ENCODE results near the gene STXBP1.

STXBP1 gene

DNA sequence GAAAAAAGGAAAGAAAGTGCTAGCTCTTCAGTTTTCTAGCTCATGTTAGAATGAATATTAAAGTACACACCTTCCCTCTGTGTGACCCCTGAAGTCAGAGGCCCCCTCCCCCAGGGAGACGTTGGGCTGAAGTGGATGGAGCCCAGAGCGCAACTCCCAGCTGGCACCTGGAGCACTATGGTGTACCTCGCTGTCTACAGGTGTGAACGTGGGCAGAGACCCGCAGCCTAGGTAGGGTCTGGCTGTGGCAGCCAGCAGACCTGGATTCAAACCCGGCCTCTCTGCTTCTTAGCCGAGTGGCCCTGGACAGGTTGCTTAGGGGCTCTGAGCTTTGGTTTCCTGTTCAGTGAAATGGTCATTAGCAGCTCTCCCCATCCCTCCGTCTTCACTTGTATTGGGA is 116.7 kb downstream of the STXBP1 start:
- Mint-ChIP-seq H3K9me3 (no peaks in the 10 kb centered on the region), H3K27me3 (ENCODE audit: low read depth, poor library complexity) (no peaks in the 10 kb centered on the region), H3K27ac (no peak overlapping the region), H3K36me3 (ENCODE audit: low read depth) (no peaks in the 10 kb centered on the region), H3K4me3 (no peak overlapping the region), H3K4me1 (peaks cover 12% of the 10 kb centered on the region)
- no peak for TF ChIP-seq CTCF (IDR thresholded peaks at IDR 0.05)
- DNase-seq = no peak

DNA sequence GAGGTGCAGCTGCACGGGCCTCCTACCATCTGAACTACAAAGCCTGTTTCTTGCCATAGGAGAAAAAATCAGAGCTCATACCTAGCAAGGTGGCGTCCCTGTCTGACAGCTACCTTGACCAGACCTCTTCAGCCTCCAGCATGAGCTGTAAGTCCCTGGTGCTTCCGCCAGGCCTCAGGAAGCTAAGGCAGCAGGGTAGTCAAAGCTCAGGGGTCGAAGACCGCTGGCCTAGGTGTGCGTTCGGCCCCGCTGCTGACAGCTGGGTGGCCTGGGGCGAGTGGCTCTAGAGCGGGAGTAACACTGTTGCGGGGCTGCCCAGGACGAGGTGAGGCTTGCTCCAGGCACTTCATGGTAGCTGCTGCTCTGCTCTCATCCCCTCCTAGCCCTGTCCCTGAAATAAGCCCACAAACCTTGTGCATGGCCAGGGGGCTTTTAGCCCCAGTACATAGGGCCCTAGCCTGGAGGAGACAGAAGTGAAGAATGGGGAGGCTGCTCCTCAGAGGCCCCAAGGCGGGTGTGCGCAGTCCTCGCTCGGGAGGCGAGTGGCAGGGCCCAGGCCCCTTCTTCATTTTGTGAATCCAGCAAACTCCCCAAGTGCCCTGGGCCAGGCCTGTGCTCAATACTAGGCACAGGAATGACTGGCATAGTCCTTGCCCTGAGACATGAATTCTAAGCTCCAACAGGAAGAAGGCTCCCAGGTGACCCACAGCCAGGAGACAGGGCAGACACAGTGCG is 117.6 kb downstream of the STXBP1 start:
- Mint-ChIP-seq H3K27me3 (ENCODE audit: low read depth, poor library complexity) (no peaks in the 10 kb centered on the region), H3K27ac (peak overlapping the region; percentile 61), H3K9me3 (no peaks in the 10 kb centered on the region), H3K4me3 (no peak overlapping the region), H3K4me1 (peaks cover 10% of the 10 kb centered on the region), H3K36me3 (ENCODE audit: low read depth) (no peaks in the 10 kb centered on the region)
- TF ChIP-seq CTCF (IDR thresholded peaks at IDR 0.05) = no peak
- DNase-seq = no peak

GRCh38 chr9:127730262-127730661 is 118.2 kb downstream of the STXBP1 start:
- Mint-ChIP-seq H3K4me1 (peaks cover 10% of the 10 kb centered on the region), H3K27me3 (ENCODE audit: low read depth, poor library complexity) (no peaks in the 10 kb centered on the region), H3K27ac (no peak overlapping the region), H3K9me3 (no peaks in the 10 kb centered on the region), H3K36me3 (ENCODE audit: low read depth) (no peaks in the 10 kb centered on the region), H3K4me3 (no peak overlapping the region)
- no peak for TF ChIP-seq CTCF (IDR thresholded peaks at IDR 0.05)
- DNase-seq = no peak

GRCh38 chr9:127730799-127731410 is 118.8 kb downstream of the STXBP1 start:
- H3K9me3 Mint-ChIP-seq = no peaks in the 10 kb centered on the region
- H3K4me3 Mint-ChIP-seq = no peak overlapping the region
- no peak for TF ChIP-seq CTCF (IDR thresholded peaks at IDR 0.05)
- DNase-seq = no peak
- peaks cover 10% of the 10 kb centered on the region for H3K4me1 Mint-ChIP-seq
- H3K36me3 Mint-ChIP-seq (ENCODE audit: low read depth) = no peaks in the 10 kb centered on the region
- H3K27me3 Mint-ChIP-seq (ENCODE audit: low read depth, poor library complexity) = peaks cover under 1% of the 10 kb centered on the region
- no peak overlapping the region for H3K27ac Mint-ChIP-seq

GRCh38 chr9:127731938-127732337 is 119.9 kb downstream of the STXBP1 start:
- no peak for DNase-seq
- Mint-ChIP-seq H3K9me3 (no peaks in the 10 kb centered on the region), H3K36me3 (ENCODE audit: low read depth) (no peaks in the 10 kb centered on the region), H3K27me3 (ENCODE audit: low read depth, poor library complexity) (peaks cover 10% of the 10 kb centered on the region), H3K4me3 (no peak overlapping the region), H3K27ac (no peak overlapping the region), H3K4me1 (peaks cover 10% of the 10 kb centered on the region)
- TF ChIP-seq CTCF (IDR thresholded peaks at IDR 0.05) = no peak

DNA sequence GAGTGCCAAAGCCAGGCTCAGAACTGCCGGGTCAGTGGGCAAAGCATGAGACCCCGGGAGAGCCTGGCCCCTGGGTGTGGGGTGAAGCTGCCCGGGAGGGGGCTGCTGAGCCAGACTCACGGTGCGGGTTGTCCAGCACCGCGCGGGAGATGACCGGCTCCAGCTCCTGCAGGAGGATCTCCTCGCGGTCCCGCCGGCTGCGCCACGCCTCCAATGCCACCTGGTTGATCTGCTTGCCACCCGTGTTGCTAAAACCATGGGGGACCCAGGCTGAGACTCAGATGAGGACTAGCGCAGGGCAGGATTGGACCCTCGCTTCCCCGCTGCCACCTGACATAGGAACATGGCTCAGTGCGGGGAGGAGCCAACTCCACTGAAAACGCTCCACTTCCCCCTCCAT is 120.4 kb downstream of the STXBP1 start:
- Mint-ChIP-seq H3K4me3 (no peak overlapping the region), H3K4me1 (peaks cover 10% of the 10 kb centered on the region), H3K36me3 (ENCODE audit: low read depth) (no peaks in the 10 kb centered on the region), H3K9me3 (no peaks in the 10 kb centered on the region), H3K27ac (no peak overlapping the region), H3K27me3 (ENCODE audit: low read depth, poor library complexity) (peaks cover 13% of the 10 kb centered on the region)
- no peak for DNase-seq
- no peak for TF ChIP-seq CTCF (IDR thresholded peaks at IDR 0.05)
